Left ventricle myocardium superior (tissue), 1 donor: ENCODE results near the gene PKDCC. TPM values are rescaled to one million over a fixed set of nuclear protein-coding genes. Genes with fewer than 3 reads are reported as not detected.
A peak's percentile ranks its signal among the peaks of the same experiment; 100 is the strongest.

Experiments
- ATAC-seq: fragments of 200-7000 bp; cut with Tn5 transposase; one replicate; pipeline ENCODE4 v1.9.1; 2020; ENCODE audit warnings: mild to moderate bottlenecking, moderate library complexity
- DNase-seq: peaks from one replicate; pipeline ENCODE4 v3.0.0-alpha.2; 2020
- intact Hi-C: fragments of 100-400 bp; cut with micrococcal nuclease; formaldehyde crosslinking; loops from one replicate; pipeline ENCODE4 v1.11.0; 2022
- total RNA-seq: library from RNA; stranded (reverse); fragmentation: NEBNext Ultra II Directional; extraction: Animal tissue kit (Norgen Biotek cat#: 25700); gene quantifications from one replicate; pipeline ENCODE4 v1.2.1, GENCODE V29; 2021
- donor health status: DM: no; HTN: yes; CAD: no; lungs with severe emphysema.

The PKDCC gene
- total RNA-seq, 1 donor from 2014 or later: 77.1 TPM

- DNase-seq (no peak), ATAC-seq (no peak)
- intact Hi-C loops: no loop called here
These were observed 1.7 kb upstream of the PKDCC start for GRCh38 chr2:42045848-42046748.

DNA sequence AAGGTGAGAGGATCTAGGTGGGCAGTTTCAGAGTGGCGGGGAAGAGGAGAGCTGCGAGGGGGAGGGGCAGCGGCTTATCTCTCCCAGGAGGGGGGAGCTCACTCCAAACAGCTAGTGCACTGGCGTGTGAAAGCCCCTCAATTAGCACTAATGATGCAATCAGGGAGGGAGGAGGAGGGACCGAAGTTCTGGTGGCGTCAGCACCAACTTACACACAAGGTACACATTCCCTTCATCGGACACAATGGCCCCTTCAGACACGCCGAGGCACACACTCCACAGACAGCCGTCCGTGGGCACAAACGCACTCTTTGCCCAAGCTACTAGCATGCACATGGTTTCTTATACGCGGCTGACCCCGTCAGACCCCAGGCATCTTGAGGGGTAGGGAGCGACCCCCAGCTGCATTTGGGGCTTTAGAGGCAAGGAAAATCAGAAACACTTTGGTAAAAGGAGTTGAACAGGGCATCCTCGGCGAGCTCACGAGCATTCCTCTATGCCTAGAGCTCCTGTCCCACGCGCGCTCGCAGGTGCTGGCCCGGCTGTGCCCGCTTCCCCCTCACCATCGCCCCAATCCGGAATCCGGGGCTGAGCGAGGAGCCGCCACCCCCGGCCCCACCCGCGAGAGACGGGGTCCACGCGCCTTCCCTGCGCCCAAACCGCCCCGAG is 868 bp upstream of the PKDCC start:
- peak; percentile 6 for ATAC-seq
- peak; percentile 47 for DNase-seq
- intact Hi-C loops: no loop called here

DNA sequence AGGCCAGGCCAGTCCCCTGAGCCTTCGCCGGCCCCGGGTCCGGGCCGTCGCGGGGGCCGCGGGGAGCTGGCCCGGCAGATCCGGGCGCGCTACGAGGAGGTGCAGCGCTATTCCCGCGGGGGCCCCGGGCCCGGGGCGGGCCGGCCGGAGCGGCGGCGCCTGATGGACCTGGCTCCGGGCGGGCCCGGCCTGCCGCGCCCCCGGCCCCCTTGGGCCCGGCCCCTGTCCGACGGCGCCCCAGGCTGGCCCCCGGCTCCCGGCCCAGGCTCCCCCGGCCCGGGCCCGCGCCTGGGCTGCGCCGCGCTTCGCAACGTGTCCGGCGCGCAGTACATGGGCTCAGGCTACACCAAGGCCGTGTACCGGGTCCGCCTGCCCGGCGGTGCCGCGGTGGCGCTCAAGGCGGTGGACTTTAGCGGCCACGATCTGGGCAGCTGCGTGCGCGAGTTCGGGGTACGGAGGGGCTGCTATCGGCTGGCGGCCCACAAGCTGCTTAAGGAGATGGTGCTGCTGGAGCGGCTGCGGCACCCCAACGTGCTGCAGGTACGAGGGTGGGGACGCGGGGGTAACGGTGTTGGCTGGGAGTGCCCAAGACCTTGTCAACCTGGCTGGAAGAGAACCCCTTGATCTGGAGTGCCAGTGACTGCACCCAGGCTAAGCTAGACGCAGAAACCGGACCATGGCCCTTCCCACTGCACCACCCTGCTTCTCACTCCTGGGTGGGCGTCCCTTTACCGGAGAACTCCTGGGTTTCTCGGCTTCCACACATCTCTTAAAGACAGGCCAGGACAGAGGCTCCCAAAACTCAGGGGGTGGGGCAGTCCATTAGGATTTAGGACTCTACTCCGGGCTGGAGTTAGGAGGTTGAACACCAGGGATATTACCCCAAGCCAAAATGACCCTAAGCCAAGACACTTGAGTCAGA is 739 bp downstream of the PKDCC start:
- ATAC-seq (peak; percentile 28), DNase-seq (peak; percentile 61)
- intact Hi-C loops: no loop called here

DNA sequence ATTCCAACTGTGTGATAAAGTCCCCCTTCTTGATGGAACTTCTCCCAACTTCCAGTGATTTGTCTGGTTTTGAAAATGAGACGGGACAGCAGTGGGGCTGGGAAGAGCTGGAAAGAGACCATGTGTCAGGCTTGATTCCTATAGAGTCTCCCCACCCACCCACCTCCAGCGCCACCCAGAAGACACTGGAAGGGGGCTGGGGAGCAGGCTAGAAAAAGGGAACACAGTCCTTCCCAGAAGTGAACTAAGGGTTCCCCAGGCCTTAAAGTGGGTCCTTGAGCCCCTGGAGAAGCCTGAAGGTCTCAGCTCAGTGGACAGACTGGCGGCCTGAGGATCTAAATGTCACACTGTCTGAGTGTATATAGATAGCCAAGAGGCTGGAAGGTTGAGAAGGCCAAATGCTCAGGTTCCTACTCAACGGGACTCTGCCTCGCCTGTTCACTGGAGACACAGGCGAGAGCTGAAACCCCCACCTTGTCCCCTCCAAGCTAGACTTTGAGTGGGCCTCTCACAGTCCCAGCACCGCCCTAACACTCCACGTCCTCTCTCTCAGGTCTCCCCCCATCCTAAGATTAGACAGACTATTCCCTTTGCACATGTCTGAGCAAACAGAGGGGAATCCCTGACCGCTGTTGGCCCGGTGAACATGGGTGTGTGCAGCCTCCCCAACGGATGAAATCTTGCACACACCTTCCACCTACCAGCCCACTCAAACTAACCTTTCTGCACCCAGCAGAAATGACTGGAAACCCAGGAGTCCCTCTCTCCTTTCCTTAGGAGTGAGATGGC is 1.6 kb downstream of the PKDCC start:
- DNase-seq (no peak), ATAC-seq (no peak)
- intact Hi-C loops: no loop called here

- no peak for ATAC-seq
- DNase-seq: peak; percentile 48
- intact Hi-C loops: no loop called here
These were observed 2.3 kb downstream of the PKDCC start for GRCh38 chr2:42050010-42050702.

- DNase-seq (no peak), ATAC-seq (no peak)
- intact Hi-C loops: no loop called here
These were observed 3.1 kb downstream of the PKDCC start for GRCh38 chr2:42050703-42051542.

GRCh38 chr2:42051543-42052235 is 3.9 kb downstream of the PKDCC start:
- intact Hi-C loops: no loop called here
- ATAC-seq (no peak), DNase-seq (no peak)

GRCh38 chr2:42052702-42053481 is 5.1 kb downstream of the PKDCC start:
- intact Hi-C loops: no loop called here
- ATAC-seq (peak; percentile 2), DNase-seq (peak; percentile 44)

- DNase-seq (no peak), ATAC-seq (no peak)
- intact Hi-C loops: no loop called here
These were observed 5.6 kb downstream of the PKDCC start for GRCh38 chr2:42053482-42053790.

GRCh38 chr2:42053791-42054701 is 6.2 kb downstream of the PKDCC start:
- peak; percentile 78 for DNase-seq
- peak; percentile 82 for ATAC-seq
- intact Hi-C loops: no loop called here

GRCh38 chr2:42054714-42055430 is 7.1 kb downstream of the PKDCC start:
- DNase-seq (no peak), ATAC-seq (no peak)
- intact Hi-C loops: no loop called here

GRCh38 chr2:42055573-42056514 is 8.0 kb downstream of the PKDCC start:
- ATAC-seq (no peak), DNase-seq (no peak)
- intact Hi-C loops: no loop called here

DNA sequence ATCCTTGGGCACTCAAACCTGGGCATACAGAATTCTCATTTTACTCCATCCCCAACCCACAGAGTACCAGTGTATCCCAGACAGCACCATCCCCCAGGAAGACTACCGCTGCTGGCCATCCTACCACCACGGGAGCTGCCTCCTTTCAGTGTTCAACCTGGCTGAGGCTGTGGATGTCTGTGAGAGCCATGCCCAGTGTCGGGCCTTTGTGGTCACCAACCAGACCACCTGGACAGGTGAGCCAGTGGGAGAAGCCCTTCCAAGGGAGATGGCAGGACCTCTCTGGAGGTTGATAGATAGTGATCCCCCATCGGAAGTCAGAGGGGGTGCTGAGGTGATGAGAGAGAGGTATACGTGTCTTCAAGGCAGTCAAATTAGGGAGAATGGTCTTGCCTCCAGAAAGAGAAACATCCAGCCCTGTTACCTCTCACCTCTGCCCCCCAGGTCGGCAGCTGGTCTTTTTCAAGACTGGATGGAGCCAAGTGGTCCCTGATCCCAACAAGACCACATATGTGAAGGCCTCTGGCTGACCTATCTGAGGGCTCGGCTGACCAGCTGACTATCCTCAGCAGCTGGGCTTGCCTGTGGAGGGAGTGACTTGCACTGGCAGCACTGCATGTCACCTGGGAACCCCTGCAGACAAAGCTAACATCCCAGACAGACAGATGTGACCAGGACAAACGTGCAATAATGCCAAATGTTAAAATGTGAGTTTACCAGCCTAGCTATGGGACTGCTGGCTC is 9.5 kb downstream of the PKDCC start:
- ATAC-seq (no peak), DNase-seq (no peak)
- intact Hi-C loops: no loop called here
